SK-N-SH (cell line): ENCODE results near the gene HSPG2.

Experiments used
- GATA2 ChIP-seq: sonication (generic); formaldehyde crosslinking; IDR thresholded peaks from 2 replicates; pipeline ENCODE4 v1.5.0; 2020; ENCODE audit warnings: mild to moderate bottlenecking, missing genetic modification reagents
- JUND ChIP-seq: IDR thresholded peaks from 2 replicates; pipeline ENCODE4 v1.4.0; 2012
- TF ChIP-seq, protein P1 (sequence below): fragments of 200-600 bp; sonication (generic); IDR thresholded peaks from 2 replicates; pipeline ENCODE4 v1.6.1; 2017; ENCODE audit warnings: antibody characterized with exemption, mild to moderate bottlenecking, moderate library complexity

DNA sequence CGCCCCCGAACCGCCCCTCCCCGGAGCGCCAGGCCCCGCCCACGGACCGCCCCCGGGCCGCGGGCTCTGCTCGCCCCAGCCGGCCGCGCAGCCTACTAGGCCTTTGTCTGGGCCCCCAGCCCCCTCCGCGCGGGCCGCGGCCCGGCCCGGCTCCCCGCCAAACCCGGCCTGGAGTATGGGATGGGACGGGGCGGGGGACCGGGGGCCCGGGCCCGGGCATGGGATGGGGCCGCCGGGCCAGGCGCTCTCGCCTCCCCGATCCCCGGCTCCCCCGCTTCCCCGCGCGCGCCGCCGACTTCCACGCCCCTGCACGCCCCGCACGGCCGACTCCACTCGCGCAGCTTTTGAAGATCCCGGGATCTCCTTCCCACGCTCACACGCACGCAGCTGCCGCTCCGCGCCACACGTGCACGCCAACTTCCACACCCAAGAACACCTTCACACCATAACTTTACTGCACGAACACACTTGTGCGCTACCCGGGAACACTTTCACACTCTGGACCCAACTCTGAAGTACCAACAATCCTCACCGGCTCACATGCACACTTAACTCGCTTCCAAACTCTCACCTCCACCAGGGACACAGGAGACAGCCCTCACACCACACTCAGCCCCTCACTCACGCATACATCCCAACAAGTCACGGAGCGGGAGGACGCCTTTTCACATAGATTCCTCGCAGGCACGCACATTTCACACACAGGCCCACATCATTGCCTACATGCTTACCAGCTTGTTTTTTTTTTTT, 437 bp upstream of the HSPG2 start:
- TF ChIP-seq, protein P1, sequence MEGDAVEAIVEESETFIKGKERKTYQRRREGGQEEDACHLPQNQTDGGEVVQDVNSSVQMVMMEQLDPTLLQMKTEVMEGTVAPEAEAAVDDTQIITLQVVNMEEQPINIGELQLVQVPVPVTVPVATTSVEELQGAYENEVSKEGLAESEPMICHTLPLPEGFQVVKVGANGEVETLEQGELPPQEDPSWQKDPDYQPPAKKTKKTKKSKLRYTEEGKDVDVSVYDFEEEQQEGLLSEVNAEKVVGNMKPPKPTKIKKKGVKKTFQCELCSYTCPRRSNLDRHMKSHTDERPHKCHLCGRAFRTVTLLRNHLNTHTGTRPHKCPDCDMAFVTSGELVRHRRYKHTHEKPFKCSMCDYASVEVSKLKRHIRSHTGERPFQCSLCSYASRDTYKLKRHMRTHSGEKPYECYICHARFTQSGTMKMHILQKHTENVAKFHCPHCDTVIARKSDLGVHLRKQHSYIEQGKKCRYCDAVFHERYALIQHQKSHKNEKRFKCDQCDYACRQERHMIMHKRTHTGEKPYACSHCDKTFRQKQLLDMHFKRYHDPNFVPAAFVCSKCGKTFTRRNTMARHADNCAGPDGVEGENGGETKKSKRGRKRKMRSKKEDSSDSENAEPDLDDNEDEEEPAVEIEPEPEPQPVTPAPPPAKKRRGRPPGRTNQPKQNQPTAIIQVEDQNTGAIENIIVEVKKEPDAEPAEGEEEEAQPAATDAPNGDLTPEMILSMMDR, result no peak
- no peak for TF ChIP-seq JUND
- TF ChIP-seq GATA2 (CRISPR knock-in tag), result no peak
